H9 (cell line): ENCODE data around the gene TENM4. TPM values are rescaled to one million over a fixed set of nuclear protein-coding genes. Genes with fewer than 3 reads are reported as not detected.

ENCODE experiments used
- DNase-seq: peaks from one replicate; pipeline ENCODE4 v3.0.0-alpha.2; 2017
- H2AFZ ChIP-seq: one replicate; pipeline ENCODE4 v1.6.1; 2013; ENCODE audit warnings: mild to moderate bottlenecking, low read length, control low read depth, moderate library complexity
- H2AK5ac ChIP-seq: 2 replicates; pipeline ENCODE4 v1.6.1; 2013; ENCODE audit warnings: low read length, control low read depth, mixed read lengths; ENCODE audit not compliant: insufficient read length
- H2BK120ac ChIP-seq: one replicate; pipeline ENCODE4 v1.6.1; 2013; ENCODE audit warnings: low read depth, mild to moderate bottlenecking, low read length, control low read depth, inconsistent platforms; ENCODE audit not compliant: poor library complexity, severe bottlenecking
- H2BK12ac ChIP-seq: 2 replicates; pipeline ENCODE4 v1.6.1; 2013; ENCODE audit warnings: low read length, control low read depth, mixed read lengths, low read depth; ENCODE audit not compliant: insufficient read length
- H2BK15ac ChIP-seq: 2 replicates; pipeline ENCODE4 v1.6.1; 2013; ENCODE audit warnings: low read depth, low read length, control low read depth
- H2BK20ac ChIP-seq: one replicate; pipeline ENCODE4 v1.6.1; 2013; ENCODE audit warnings: low read depth, mild to moderate bottlenecking, low read length, control low read depth, inconsistent platforms; ENCODE audit not compliant: poor library complexity, severe bottlenecking
- H2BK5ac ChIP-seq: 2 replicates; pipeline ENCODE4 v1.6.1; 2013; ENCODE audit warnings: low read length, control low read depth, mixed read lengths; ENCODE audit not compliant: insufficient read length
- H3K14ac ChIP-seq: 2 replicates; pipeline ENCODE4 v1.6.1; 2013; ENCODE audit warnings: low read length, control low read depth; ENCODE audit not compliant: insufficient read depth
- H3K18ac ChIP-seq: 2 replicates; pipeline ENCODE4 v1.6.1; 2013; ENCODE audit warnings: low read depth, mild to moderate bottlenecking, mixed read lengths, low read length, control low read depth; ENCODE audit not compliant: insufficient read length
- H3K23ac ChIP-seq: 2 replicates; pipeline ENCODE4 v1.6.1; 2013; ENCODE audit warnings: low read length, control low read depth, mixed read lengths, low read depth; ENCODE audit not compliant: insufficient read length
- H3K23me2 ChIP-seq: 2 replicates; pipeline ENCODE4 v1.6.1; 2013; ENCODE audit warnings: low read depth, mild to moderate bottlenecking, mixed read lengths, low read length, control low read depth; ENCODE audit not compliant: insufficient read length, poor library complexity, severe bottlenecking
- H3K27ac ChIP-seq: 2 replicates; pipeline ENCODE4 v1.5.1; 2013; ENCODE audit warnings: low read length, control low read depth, mixed read lengths, low read depth; ENCODE audit not compliant: insufficient read length
- H3K27me3 ChIP-seq: 2 replicates; pipeline ENCODE4 v1.6.1; 2013; ENCODE audit warnings: low read length, control low read depth, inconsistent platforms; ENCODE audit not compliant: insufficient read depth
- H3K4ac ChIP-seq: 2 replicates; pipeline ENCODE4 v1.6.1; 2013; ENCODE audit warnings: low read depth, mild to moderate bottlenecking, control low read depth, inconsistent platforms, low read length, moderate library complexity
- H3K4me1 ChIP-seq: 2 replicates; pipeline ENCODE4 v1.6.1; 2013; ENCODE audit warnings: low read length, control low read depth, inconsistent platforms; ENCODE audit not compliant: insufficient read depth
- H3K4me2 ChIP-seq: 2 replicates; pipeline ENCODE4 v1.6.1; 2013; ENCODE audit warnings: low read length, control low read depth, mixed read lengths; ENCODE audit not compliant: insufficient read length, insufficient read depth
- H3K56ac ChIP-seq: 2 replicates; pipeline ENCODE4 v1.6.1; 2013; ENCODE audit warnings: low read depth, mild to moderate bottlenecking, mixed read lengths, low read length, control low read depth; ENCODE audit not compliant: insufficient read length
- H3K79me1 ChIP-seq: 2 replicates; pipeline ENCODE4 v1.6.1; 2013; ENCODE audit warnings: low read depth, mild to moderate bottlenecking, moderate library complexity, low read length, control low read depth, inconsistent platforms; ENCODE audit not compliant: insufficient read depth, poor library complexity, severe bottlenecking
- H3K79me2 ChIP-seq: 2 replicates; pipeline ENCODE4 v1.6.1; 2013; ENCODE audit warnings: low read length, control low read depth, inconsistent platforms; ENCODE audit not compliant: insufficient read depth
- H3K9ac ChIP-seq: 2 replicates; pipeline ENCODE4 v1.6.1; 2013; ENCODE audit warnings: low read length, control low read depth, mixed read lengths; ENCODE audit not compliant: insufficient read length; ENCODE audit errors: extremely low read depth
- H3K9me3 ChIP-seq: one replicate; pipeline ENCODE4 v1.6.1; 2013; ENCODE audit warnings: low read depth, low read length, inconsistent platforms; ENCODE audit not compliant: control insufficient read depth
- H3T11ph ChIP-seq: one replicate; pipeline ENCODE4 v1.6.1; 2013; ENCODE audit warnings: mild to moderate bottlenecking, low read length, control low read depth, inconsistent platforms
- H4K20me1 ChIP-seq: one replicate; pipeline ENCODE4 v1.6.1; 2013; ENCODE audit not compliant: control insufficient read depth, insufficient read length, insufficient read depth
- H4K5ac ChIP-seq: 2 replicates; pipeline ENCODE4 v1.6.1; 2013; ENCODE audit warnings: low read depth, mild to moderate bottlenecking, mixed read lengths, low read length, control low read depth; ENCODE audit not compliant: insufficient read length
- H4K8ac ChIP-seq: replicated peaks from 2 replicates; pipeline ENCODE4 v1.6.1; 2013; ENCODE audit warnings: low read length, control low read depth, mixed read lengths, low read depth; ENCODE audit not compliant: insufficient read length
- H4K91ac ChIP-seq: 2 replicates; pipeline ENCODE4 v1.6.1; 2013; ENCODE audit warnings: low read depth, mild to moderate bottlenecking, moderate library complexity, mixed read lengths, low read length, control low read depth; ENCODE audit not compliant: insufficient read length
- H3K27ac Mint-ChIP-seq, 3 experiments: 2 replicates in 2 of 3; 3 replicates in 1 of 3; pipeline ENCODE4 v1.8.0; 2020 to 2021; ENCODE audit warnings: mixed read lengths in 3 of 3, mild to moderate bottlenecking in 1 of 3, moderate library complexity in 1 of 3
- H3K27me3 Mint-ChIP-seq: 2 replicates; pipeline ENCODE4 v1.8.0; 2021; ENCODE audit warnings: low read depth, mild to moderate bottlenecking, moderate library complexity, mixed read lengths
- H3K36me3 Mint-ChIP-seq, 3 experiments: 2 replicates in 2 of 3; 3 replicates in 1 of 3; pipeline ENCODE4 v1.8.0; 2020 to 2021; ENCODE audit warnings: low read depth in 3 of 3, mixed read lengths in 3 of 3; ENCODE audit not compliant: insufficient read depth in 1 of 3
- H3K4me1 Mint-ChIP-seq, 2 experiments: 2 replicates each; pipeline ENCODE4 v1.8.0; 2020; ENCODE audit warnings: mixed read lengths in 2 of 2
- H3K4me3 Mint-ChIP-seq, 2 experiments: 2 replicates in 1 of 2; 3 replicates in 1 of 2; pipeline ENCODE4 v1.8.0; 2020 to 2021; ENCODE audit warnings: mild to moderate bottlenecking in 2 of 2, mixed read lengths in 2 of 2, moderate library complexity in 1 of 2
- H3K9me3 Mint-ChIP-seq, 2 experiments: 2 replicates in 1 of 2; 3 replicates in 1 of 2; pipeline ENCODE4 v1.8.0; 2020; ENCODE audit warnings: mild to moderate bottlenecking in 2 of 2, mixed read lengths in 2 of 2, moderate library complexity in 1 of 2
- CTCF ChIP-seq: fragments of 200-600 bp; sonication (generic); conservative IDR thresholded peaks from 3 replicates; pipeline ENCODE4 v1.8.0; 2021; ENCODE audit warnings: antibody characterized with exemption, mild to moderate bottlenecking
- WGBS: extraction: QIAGEN DNeasy Blood & Tissue Kit; methylation state at CpG from one replicate; pipeline ENCODE4 v1.1.7; 2013; ENCODE audit warnings: missing lambda C conversion rate, low lambda C conversion rate, mixed read lengths; ENCODE audit not compliant: insufficient read length; ENCODE audit errors: extremely low coverage; 5-methylcytosine and 5-hydroxymethylcytosine counted together
- total RNA-seq: library from RNA; stranded (reverse); gene quantifications from 2 replicates; pipeline ENCODE4 v1.2.1, GENCODE V29; 2021

TENM4 gene
- total RNA-seq, 1 experiment from 2014 or later, result 4.6 TPM

- Histone ChIP-seq H2AFZ (no peak overlapping the region), H3K27ac (no peak overlapping the region), H3K79me1 (no peaks in the 10 kb centered on the region), H2BK15ac (no peak overlapping the region), H3K56ac (no peak overlapping the region), H2BK20ac (no peak overlapping the region), H3K79me2 (no peaks in the 10 kb centered on the region), H3K18ac (no peak overlapping the region), H2BK120ac (no peak overlapping the region), H3K4me2 (no peak overlapping the region), H3K9me3 (no peaks in the 10 kb centered on the region), H2BK12ac (no peak overlapping the region), H4K91ac (no peak overlapping the region), H2BK5ac (no peak overlapping the region), H3K23me2 (no peaks in the 10 kb centered on the region), H3K14ac (no peak overlapping the region), H3K4me1 (no peaks in the 10 kb centered on the region; the same call in 1 of the 2 replicates), H2AK5ac (no peak overlapping the region), H3K23ac (no peak overlapping the region), H4K20me1 (no peaks in the 10 kb centered on the region), H3K9ac (no peak overlapping the region), H3T11ph (no peak overlapping the region), H3K4ac (no peak overlapping the region), H4K5ac (no peak overlapping the region), H4K8ac (no peak overlapping the region), H3K27me3 (no peaks in the 10 kb centered on the region)
- TF ChIP-seq CTCF, result no peak
- Mint-ChIP-seq H3K4me1 (peaks cover 16 to 18% of the 10 kb centered on the region in 2 experiments), H3K27me3 (no peaks in the 10 kb centered on the region), H3K9me3 (no peaks in the 10 kb centered on the region), H3K4me3 (no peak overlapping the region), H3K27ac (no peak overlapping the region), H3K36me3 (no peaks in the 10 kb centered on the region)
- WGBS, result no CpG with 5 or more reads among the region's 11 CpGs
- peak; percentile 46 for DNase-seq
Measured at GRCh38 chr11:78830277-78830819, 610.5 kb downstream of the TENM4 start.
